HepG2 (cell line): Measurements from ENCODE around the gene DYRK1B. TPM values are rescaled to one million over a fixed set of nuclear protein-coding genes. Genes with fewer than 3 reads are reported as not detected.

ENCODE experiments used
- ATAC-seq: fragments of 200-7000 bp; cut with Tn5 transposase; 3 replicates; pipeline ENCODE4 v1.9.1; 2020; ENCODE audit warnings: mild to moderate bottlenecking, moderate library complexity
- BruUV-seq: library from RNA; stranded (reverse); fragments of 400-500 nt; replicated peaks from 2 replicates; lab custom pipeline; 2021; lab: Mats Ljungman, UMichigan
- CTCF ChIA-PET: fragments of 300-600 bp; formaldehyde crosslinking; extraction: SDS; loops from one replicate; lab custom pipeline; 2021; ENCODE audit warnings: low total read pairs, inconsistent platforms, low intra/inter-chr PET ratio; lab: Yijun Ruan, JAX
- POLR2A ChIA-PET: fragments of 350-600 bp; sonication (Branson Sonifier 250); formaldehyde crosslinking; loops from one replicate; lab custom pipeline; 2020; ENCODE audit warnings: antibody characterized with exemption, inconsistent platforms; lab: Yijun Ruan, JAX
- DNase-seq: peaks from one replicate; pipeline ENCODE4 v3.0.0-alpha.2; 2015; ENCODE audit warnings: low spot score
- FAIRE-seq: peaks from 3 replicates; lab custom pipeline; 2011; peaks lifted over from hg19 to GRCh38; lab: Jason Lieb, UNC
- H2AFZ ChIP-seq: one replicate; pipeline ENCODE4 v1.6.1; 2011; ENCODE audit warnings: low read length, inconsistent platforms
- H3K27ac ChIP-seq: fragments of 300-600 bp; 3 replicates; pipeline ENCODE4 v1.8.0; 2011; ENCODE audit warnings: mixed run types, mild to moderate bottlenecking, mixed read lengths, low read length, inconsistent platforms; ENCODE audit not compliant: insufficient read depth; ENCODE audit errors: extremely low read length
- H3K27me3 ChIP-seq, 2 experiments: fragments of 200-600 bp in 1 of 2; 2 replicates in 1 of 2; 3 replicates in 1 of 2; pipeline versions ENCODE4 v1.6.0 to v1.8.0; 2011; ENCODE audit warnings: low read length in 2 of 2, mild to moderate bottlenecking in 2 of 2, moderate library complexity in 2 of 2, inconsistent platforms in 1 of 2; ENCODE audit not compliant: insufficient read depth in 2 of 2, control insufficient read depth in 1 of 2
- H3K36me3 ChIP-seq, 2 experiments: fragments of 200-600 bp in 1 of 2; replicated peaks in 1 of 2; 2 replicates in 1 of 2; 3 replicates in 1 of 2; pipeline versions ENCODE4 v1.5.1 to v1.8.0; 2011; ENCODE audit warnings: low read length in 2 of 2, inconsistent platforms in 1 of 2; ENCODE audit not compliant: insufficient read depth in 2 of 2, control insufficient read depth in 1 of 2
- H3K4me1 ChIP-seq: 2 replicates; pipeline ENCODE4 v1.5.1; 2012; ENCODE audit warnings: low read length, inconsistent platforms; ENCODE audit not compliant: insufficient read depth
- H3K4me2 ChIP-seq: 2 replicates; pipeline ENCODE4 v1.6.0; 2011; ENCODE audit warnings: low read depth, low read length, inconsistent platforms
- H3K4me3 ChIP-seq, 3 experiments: fragments of 200-600 bp in 1 of 3; sonication (generic), shearing (Covaris generic) in 1 of 3; replicated peaks in 1 of 3; 2 replicates each; pipeline ENCODE4 v1.5.1; 2011 to 2016; ENCODE audit warnings: low read length in 3 of 3, inconsistent platforms in 2 of 3, low read depth in 2 of 3, mild to moderate bottlenecking in 2 of 3, control low read depth in 1 of 3, mixed read lengths in 1 of 3; ENCODE audit not compliant: insufficient read depth in 1 of 3
- H3K79me2 ChIP-seq: one replicate; pipeline ENCODE4 v1.6.1; 2011; ENCODE audit warnings: low read length, inconsistent platforms; ENCODE audit not compliant: insufficient read depth
- H3K9ac ChIP-seq: 2 replicates; pipeline ENCODE4 v1.6.0; 2011; ENCODE audit warnings: mild to moderate bottlenecking, low read depth, low read length, inconsistent platforms; ENCODE audit not compliant: insufficient read depth
- H3K9me3 ChIP-seq: 2 replicates; pipeline ENCODE4 v1.5.1; 2012; ENCODE audit warnings: mild to moderate bottlenecking, low read length
- H4K20me1 ChIP-seq: 2 replicates; pipeline ENCODE4 v1.6.0; 2011; ENCODE audit warnings: inconsistent platforms, mild to moderate bottlenecking, low read length, moderate library complexity; ENCODE audit not compliant: insufficient read depth
- ARHGAP35 ChIP-seq: sonication (generic); formaldehyde crosslinking; IDR thresholded peaks from 2 replicates; pipeline ENCODE4 v1.9.0; 2022; ENCODE audit warnings: mild to moderate bottlenecking, inconsistent platforms, moderate library complexity, missing genetic modification reagents, borderline replicate concordance
- ATAD3A ChIP-seq: sonication (generic); formaldehyde crosslinking; IDR thresholded peaks from 2 replicates; pipeline ENCODE4 v1.4.0; 2020; ENCODE audit warnings: missing genetic modification reagents
- ATF7-NPFF ChIP-seq: sonication (generic); formaldehyde crosslinking; IDR thresholded peaks from 2 replicates; pipeline ENCODE4 v1.8.1; 2023; ENCODE audit warnings: mild to moderate bottlenecking, low read depth, missing genetic modification reagents, moderate library complexity
- EP300 ChIP-seq, 3 experiments: sonication (generic) in 1 of 3; formaldehyde crosslinking in 1 of 3; IDR thresholded peaks; 2 replicates each; pipeline versions ENCODE4 v1.5.1 to v1.6.1; 2011 to 2020; ENCODE audit warnings: low read depth in 2 of 3, low read length in 2 of 3, borderline replicate concordance in 1 of 3, improper control_type of control experiment in 1 of 3, mild to moderate bottlenecking in 1 of 3, missing genetic modification reagents in 1 of 3, moderate library complexity in 1 of 3
- HOXA5 ChIP-seq: sonication (generic); formaldehyde crosslinking; IDR thresholded peaks from 2 replicates; pipeline ENCODE4 v1.4.0; 2020; ENCODE audit warnings: missing genetic modification reagents
- MYNN ChIP-seq: sonication (generic); formaldehyde crosslinking; IDR thresholded peaks from 2 replicates; pipeline ENCODE4 v1.4.0; 2020; ENCODE audit warnings: mild to moderate bottlenecking, low read depth, missing genetic modification reagents
- PAWR ChIP-seq: sonication (generic); formaldehyde crosslinking; IDR thresholded peaks from 2 replicates; pipeline ENCODE4 v1.4.0; 2020; ENCODE audit warnings: missing genetic modification reagents, mild to moderate bottlenecking, borderline replicate concordance
- SOX13 ChIP-seq, 3 experiments: fragments of 450-650 bp in 1 of 3; sonication (generic) in 1 of 3; formaldehyde crosslinking in 1 of 3; IDR thresholded peaks in 2 of 3; conservative IDR thresholded peaks in 1 of 3; 2 replicates each; pipeline versions ENCODE4 v1.5.0 to v1.6.1; 2016 to 2020; ENCODE audit warnings: antibody characterized with exemption in 1 of 3, mild to moderate bottlenecking in 1 of 3, missing compliant biosample characterization in 1 of 3, missing genetic modification reagents in 1 of 3, moderate library complexity in 1 of 3
- TFE3 ChIP-seq: IDR thresholded peaks from 2 replicates; pipeline ENCODE4 v1.6.1; 2016
- ZNF235 ChIP-seq: sonication (generic); formaldehyde crosslinking; IDR thresholded peaks from 2 replicates; pipeline ENCODE4 v1.8.1; 2023; ENCODE audit warnings: mild to moderate bottlenecking, missing genetic modification reagents, borderline replicate concordance
- ZNF280D ChIP-seq: sonication (generic); formaldehyde crosslinking; IDR thresholded peaks from 2 replicates; pipeline ENCODE4 v1.5.1; 2020; ENCODE audit warnings: mild to moderate bottlenecking, missing genetic modification reagents
- ZNF569 ChIP-seq: sonication (generic); formaldehyde crosslinking; IDR thresholded peaks from 2 replicates; pipeline ENCODE4 v1.5.0; 2020; ENCODE audit warnings: mild to moderate bottlenecking, missing genetic modification reagents, moderate library complexity, borderline replicate concordance
- ZNF577 ChIP-seq: sonication (generic); formaldehyde crosslinking; IDR thresholded peaks from 2 replicates; pipeline ENCODE4 v1.4.0; 2020; ENCODE audit warnings: mild to moderate bottlenecking, low read depth, missing genetic modification reagents, borderline replicate concordance
- WGBS: methylation state at CpG from one replicate; pipeline ENCODE4 v1.1.6; 2017; ENCODE audit warnings: low lambda C conversion rate; 5-methylcytosine and 5-hydroxymethylcytosine counted together
- in situ Hi-C: cut with HindIII; loops from 2 replicates; pipeline ENCODE4 v1.10.0; 2017; ENCODE audit warnings: low pct_unique_long_range_greater_than_20kb; ENCODE audit not compliant: extremely low pct_ligation_motif_present
- intact Hi-C: fragments of 100-400 bp; cut with micrococcal nuclease; formaldehyde crosslinking; loops from one replicate; pipeline ENCODE4 v1.10.0; 2022; ENCODE audit not compliant: unreplicated experiment
- polyA plus RNA-seq, 8 experiments: library from polyadenylated mRNA; depleted of rRNA in 3 of 8; stranded (reverse) in 7 of 8; unstranded in 1 of 8; fragments of >200 nt; fragmentation: Illumina TruSeq in 4 of 8; extraction: Trizol in 4 of 8; gene quantifications; 2 replicates each; pipeline versions ENCODE4 v1.2.1 to v1.2.3, GENCODE V29; 2011 to 2016; ENCODE audit warnings: low read depth in 4 of 8, missing spikeins in 1 of 8, mixed read lengths in 1 of 8; ENCODE audit not compliant: insufficient read depth in 1 of 8
- total RNA-seq, 5 experiments: library from RNA; depleted of rRNA; stranded (reverse); fragments of >200 nt; fragmentation: Illumina TruSeq; extraction: Trizol; gene quantifications; 2 replicates each; pipeline ENCODE4 v1.2.3, GENCODE V29; 2016; ENCODE audit warnings: low read depth in 1 of 5

The DYRK1B gene
- total and polyA plus RNA-seq, 2 of the 13 experiments (the other 11 are each of a cell fraction or from before 2014, with no cell fraction given): 0.82 to 1.3 TPM

GRCh38 chr19:39795001-39795400, 39.0 kb downstream of the DYRK1B start:
- Histone ChIP-seq H3K27me3 (no peaks in the 10 kb centered on the region; a peak in 1 of 5 replicates), H2AFZ (no peak overlapping the region), H3K36me3 (no peaks in the 10 kb centered on the region), H3K27ac (no peak overlapping the region), H3K9me3 (no peaks in the 10 kb centered on the region), H3K9ac (no peak overlapping the region), H3K4me2 (no peak overlapping the region), H3K79me2 (no peaks in the 10 kb centered on the region), H3K4me3 (no peak overlapping the region), H4K20me1 (no peaks in the 10 kb centered on the region), H3K4me1 (no peaks in the 10 kb centered on the region)
- ChIA-PET CTCF (no interaction called here), POLR2A (no interaction called here)
- no peak for FAIRE-seq
- intact Hi-C loops: no loop called here
- no peak for DNase-seq
- no TSS peak for BruUV-seq
- ATAC-seq: no peak
- WGBS: 26% methylated on average over 4 of the region's 5 CpGs
- TF ChIP-seq ATF7-NPFF (no peak), HOXA5 (CRISPR knock-in tag) (no peak), MYNN (no peak), ZNF569 (CRISPR knock-in tag) (no peak), TFE3 (CRISPR knock-in tag) (no peak), SOX13 (IDR thresholded peaks at IDR 0.05) (no peak), SOX13 (CRISPR knock-in tag; conservative IDR thresholded peaks at IDR 0.05 in 1 of 2, IDR thresholded peaks at IDR 0.05 in 1 of 2) (no peak), ARHGAP35 (CRISPR knock-in tag) (no peak), EP300 (IDR thresholded peaks at IDR 0.05; ENCODE audit: low read depth in 2 of 2, low read length in 2 of 2) (no peak), EP300 (CRISPR knock-in tag; IDR thresholded peaks at IDR 0.05; ENCODE audit: borderline replicate concordance) (no peak), ZNF280D (CRISPR knock-in tag) (no peak), ATAD3A (CRISPR knock-in tag) (no peak), PAWR (CRISPR knock-in tag) (no peak), ZNF577 (no peak), ZNF235 (CRISPR knock-in tag) (no peak)
- in situ Hi-C loops: no loop called here
